GM10266 (cell line): ENCODE results near the gene APBB1IP.
A peak's percentile ranks its signal among the peaks of the same experiment; 100 is the strongest.

Experiments
- DNase-seq: peaks from one replicate; pipeline ENCODE4 v3.0.0; 2012; ENCODE audit errors: extremely low spot score
- CTCF ChIP-seq: IDR thresholded peaks from 2 replicates; pipeline ENCODE4 v1.5.1; 2012; ENCODE audit warnings: mild to moderate bottlenecking, low read depth; ENCODE audit not compliant: control insufficient read depth, insufficient read depth; ENCODE audit errors: missing control alignments

APBB1IP gene

DNA sequence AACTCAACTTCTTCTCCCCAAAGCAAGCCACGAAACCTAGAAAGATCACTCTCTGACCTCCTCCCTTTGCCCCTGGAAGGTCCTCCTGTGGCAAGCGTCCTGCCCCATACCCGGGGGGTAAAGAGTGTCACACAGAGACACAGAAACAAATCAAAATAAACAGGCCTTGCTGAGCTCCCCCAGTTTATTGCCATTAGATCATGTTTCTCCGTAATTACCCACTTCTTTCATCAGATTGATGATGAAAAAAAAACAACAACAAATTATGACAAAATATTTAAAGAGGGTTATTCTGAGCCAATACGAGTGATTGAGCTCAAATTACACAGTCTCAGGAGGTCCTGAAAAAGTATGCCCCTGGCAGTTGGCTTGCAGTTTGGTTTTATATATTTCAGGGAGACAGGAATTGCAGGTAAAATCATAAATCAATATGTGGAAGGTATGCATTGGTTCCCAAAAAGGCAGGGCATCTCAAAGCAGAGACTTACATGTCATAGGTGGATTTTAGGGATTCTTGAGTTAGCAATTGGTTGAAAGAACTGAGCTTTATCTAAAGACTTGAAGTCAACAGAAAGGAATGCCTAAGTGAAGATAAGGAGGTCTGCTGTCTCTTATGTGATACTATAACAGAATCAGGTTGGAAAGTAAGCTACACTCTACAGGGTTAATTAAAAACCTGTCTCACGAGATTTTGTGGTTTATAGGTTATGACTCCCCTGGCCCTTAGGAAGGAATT lies 86.2 kb downstream of the APBB1IP start:
- no peak for TF ChIP-seq CTCF

DNA sequence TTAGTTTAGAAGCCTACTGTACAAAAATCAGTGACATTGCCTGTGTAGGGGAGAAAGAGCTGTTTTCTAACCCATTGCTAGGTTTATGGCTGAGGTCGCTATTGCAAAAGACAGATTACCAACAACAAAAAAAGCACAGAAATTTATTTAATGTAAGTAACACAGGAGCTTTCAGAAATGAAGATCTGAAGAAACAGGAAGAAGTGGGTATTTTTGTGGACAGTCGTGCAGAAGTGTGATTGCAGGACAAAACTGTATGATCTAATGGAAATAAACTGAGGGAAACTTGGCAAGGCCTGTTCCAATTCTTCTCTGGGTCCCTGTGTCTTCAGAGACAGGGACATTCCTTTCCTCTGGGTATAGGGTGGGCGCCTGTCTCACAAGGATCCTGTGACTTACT lies 87.4 kb downstream of the APBB1IP start:
- no peak for TF ChIP-seq CTCF
- no peak for DNase-seq

More for the DNA sequence above, 86.2 kb downstream of the APBB1IP start:
- no peak for DNase-seq

DNA sequence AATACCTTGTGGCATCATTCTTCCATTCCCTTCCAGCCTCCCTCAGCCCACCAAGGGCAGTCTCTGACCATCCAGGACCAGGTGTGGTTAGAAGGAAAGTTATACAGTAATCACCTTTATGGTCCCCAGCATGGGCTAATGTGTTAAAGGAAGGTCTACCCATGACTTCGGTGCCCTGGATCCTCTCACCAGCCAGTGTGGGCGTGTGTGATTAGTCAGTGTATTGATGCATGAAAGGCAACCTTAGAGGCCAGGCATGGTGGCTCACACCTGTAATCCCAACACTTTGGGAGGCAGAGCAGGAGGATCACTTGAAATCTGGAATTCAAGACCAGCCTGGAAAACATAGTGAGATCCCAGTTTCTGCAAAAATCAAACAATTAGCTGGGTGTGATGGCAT lies 88.9 kb downstream of the APBB1IP start:
- TF ChIP-seq CTCF: no peak
- DNase-seq: no peak

DNA sequence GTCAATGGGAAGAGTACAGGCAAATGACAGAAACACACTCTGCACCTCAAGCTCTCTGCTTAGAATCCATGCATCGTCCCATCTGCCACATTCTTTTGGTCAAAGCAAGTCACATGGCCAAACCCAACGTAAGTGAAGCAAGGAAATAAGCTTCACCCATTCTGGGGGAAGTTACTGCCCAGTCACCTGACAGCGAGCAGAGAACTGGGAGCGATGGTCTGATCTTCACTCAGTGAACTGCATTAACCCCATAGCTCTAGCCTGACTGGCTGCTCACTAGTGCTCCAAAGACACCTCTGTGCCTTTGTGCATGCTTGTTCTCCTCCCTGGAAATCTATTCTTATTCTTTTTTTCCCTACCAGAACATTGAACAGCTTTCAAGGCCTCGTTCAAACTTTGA lies 89.9 kb downstream of the APBB1IP start:
- DNase-seq: no peak
- no peak for TF ChIP-seq CTCF

- peak; percentile 29 for DNase-seq
- TF ChIP-seq CTCF: no peak
These were observed 90.7 kb downstream of the APBB1IP start for GRCh38 chr10:26528715-26529393.

GRCh38 chr10:26534384-26534783 lies 96.2 kb downstream of the APBB1IP start:
- no peak for TF ChIP-seq CTCF
- DNase-seq: no peak

GRCh38 chr10:26540601-26541000 lies 102.5 kb downstream of the APBB1IP start:
- DNase-seq: peak; percentile 61
- TF ChIP-seq CTCF: no peak
